WTC11 (cell line): ENCODE results near the gene RAB3IL1.

Source experiments
- CREM ChIP-seq: sonication (generic); formaldehyde crosslinking; IDR thresholded peaks from 2 replicates; pipeline ENCODE4 v1.8.1; 2022; ENCODE audit warnings: mild to moderate bottlenecking, missing genetic modification reagents, moderate library complexity
- ETV6 ChIP-seq: sonication (generic); formaldehyde crosslinking; IDR thresholded peaks from 2 replicates; pipeline ENCODE4 v1.8.1; 2022; ENCODE audit warnings: mild to moderate bottlenecking, missing genetic modification reagents
- NFYB ChIP-seq: sonication (generic); formaldehyde crosslinking; conservative IDR thresholded peaks from 2 replicates; pipeline ENCODE4 v1.8.0; 2022; ENCODE audit warnings: low read depth, missing genetic modification reagents
- ZNF138 ChIP-seq: sonication (generic); formaldehyde crosslinking; conservative IDR thresholded peaks from 2 replicates; pipeline ENCODE4 v1.8.1; 2022; ENCODE audit warnings: mild to moderate bottlenecking, moderate library complexity, missing genetic modification reagents
- TF ChIP-seq, protein P1 (sequence below): fragments of 200-600 bp; IDR thresholded peaks from 2 replicates; pipeline ENCODE4 v1.8.0; 2022; ENCODE audit warnings: antibody characterized with exemption
- TF ChIP-seq, protein P2 (sequence below): sonication (generic); formaldehyde crosslinking; conservative IDR thresholded peaks from 2 replicates; pipeline ENCODE4 v1.8.1; 2023; ENCODE audit warnings: mild to moderate bottlenecking, low read depth, missing genetic modification reagents, moderate library complexity
- TF ChIP-seq, protein P3 (sequence below): fragments of 250-450 bp; sonication (Bioruptor Pico); IDR thresholded peaks from 2 replicates; pipeline ENCODE4 v1.9.0; 2021; ENCODE audit warnings: moderate library complexity, mild to moderate bottlenecking, inconsistent platforms, borderline replicate concordance
- TF ChIP-seq, protein P4 (sequence below): sonication (generic); formaldehyde crosslinking; IDR thresholded peaks from 2 replicates; pipeline ENCODE4 v1.8.1; 2022; ENCODE audit warnings: mild to moderate bottlenecking, missing genetic modification reagents, moderate library complexity, borderline replicate concordance

DNA sequence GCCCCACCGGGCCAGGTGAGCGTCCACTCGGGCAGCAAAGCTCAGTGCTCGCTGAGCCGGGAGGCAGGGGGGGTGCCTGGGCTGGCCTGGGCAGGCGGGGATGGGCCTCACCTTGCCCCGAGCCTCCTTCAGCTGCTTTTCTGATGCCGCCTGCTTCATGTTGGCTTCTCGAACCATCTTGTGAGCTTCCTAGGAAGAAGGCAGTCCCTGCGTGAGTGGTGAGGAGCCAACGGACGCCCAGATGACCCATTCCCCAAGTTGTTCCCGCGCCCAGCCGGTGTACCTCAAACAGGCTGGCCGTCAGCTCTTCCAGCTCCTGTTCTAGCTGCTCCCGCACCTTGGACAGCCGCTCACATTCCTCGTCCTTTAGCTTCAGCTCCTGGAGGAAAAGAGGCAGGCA, 10.1 kb downstream of the RAB3IL1 start:
- TF ChIP-seq, protein P1, sequence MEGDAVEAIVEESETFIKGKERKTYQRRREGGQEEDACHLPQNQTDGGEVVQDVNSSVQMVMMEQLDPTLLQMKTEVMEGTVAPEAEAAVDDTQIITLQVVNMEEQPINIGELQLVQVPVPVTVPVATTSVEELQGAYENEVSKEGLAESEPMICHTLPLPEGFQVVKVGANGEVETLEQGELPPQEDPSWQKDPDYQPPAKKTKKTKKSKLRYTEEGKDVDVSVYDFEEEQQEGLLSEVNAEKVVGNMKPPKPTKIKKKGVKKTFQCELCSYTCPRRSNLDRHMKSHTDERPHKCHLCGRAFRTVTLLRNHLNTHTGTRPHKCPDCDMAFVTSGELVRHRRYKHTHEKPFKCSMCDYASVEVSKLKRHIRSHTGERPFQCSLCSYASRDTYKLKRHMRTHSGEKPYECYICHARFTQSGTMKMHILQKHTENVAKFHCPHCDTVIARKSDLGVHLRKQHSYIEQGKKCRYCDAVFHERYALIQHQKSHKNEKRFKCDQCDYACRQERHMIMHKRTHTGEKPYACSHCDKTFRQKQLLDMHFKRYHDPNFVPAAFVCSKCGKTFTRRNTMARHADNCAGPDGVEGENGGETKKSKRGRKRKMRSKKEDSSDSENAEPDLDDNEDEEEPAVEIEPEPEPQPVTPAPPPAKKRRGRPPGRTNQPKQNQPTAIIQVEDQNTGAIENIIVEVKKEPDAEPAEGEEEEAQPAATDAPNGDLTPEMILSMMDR = no peak
- TF ChIP-seq CREM (CRISPR knock-in tag) (no peak), ZNF138 (CRISPR knock-in tag) (no peak), NFYB (CRISPR knock-in tag) (no peak), ETV6 (CRISPR knock-in tag) (no peak)
- TF ChIP-seq, protein P2, sequence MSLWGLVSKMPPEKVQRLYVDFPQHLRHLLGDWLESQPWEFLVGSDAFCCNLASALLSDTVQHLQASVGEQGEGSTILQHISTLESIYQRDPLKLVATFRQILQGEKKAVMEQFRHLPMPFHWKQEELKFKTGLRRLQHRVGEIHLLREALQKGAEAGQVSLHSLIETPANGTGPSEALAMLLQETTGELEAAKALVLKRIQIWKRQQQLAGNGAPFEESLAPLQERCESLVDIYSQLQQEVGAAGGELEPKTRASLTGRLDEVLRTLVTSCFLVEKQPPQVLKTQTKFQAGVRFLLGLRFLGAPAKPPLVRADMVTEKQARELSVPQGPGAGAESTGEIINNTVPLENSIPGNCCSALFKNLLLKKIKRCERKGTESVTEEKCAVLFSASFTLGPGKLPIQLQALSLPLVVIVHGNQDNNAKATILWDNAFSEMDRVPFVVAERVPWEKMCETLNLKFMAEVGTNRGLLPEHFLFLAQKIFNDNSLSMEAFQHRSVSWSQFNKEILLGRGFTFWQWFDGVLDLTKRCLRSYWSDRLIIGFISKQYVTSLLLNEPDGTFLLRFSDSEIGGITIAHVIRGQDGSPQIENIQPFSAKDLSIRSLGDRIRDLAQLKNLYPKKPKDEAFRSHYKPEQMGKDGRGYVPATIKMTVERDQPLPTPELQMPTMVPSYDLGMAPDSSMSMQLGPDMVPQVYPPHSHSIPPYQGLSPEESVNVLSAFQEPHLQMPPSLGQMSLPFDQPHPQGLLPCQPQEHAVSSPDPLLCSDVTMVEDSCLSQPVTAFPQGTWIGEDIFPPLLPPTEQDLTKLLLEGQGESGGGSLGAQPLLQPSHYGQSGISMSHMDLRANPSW (CRISPR knock-in tag) = no peak
- TF ChIP-seq, protein P3, sequence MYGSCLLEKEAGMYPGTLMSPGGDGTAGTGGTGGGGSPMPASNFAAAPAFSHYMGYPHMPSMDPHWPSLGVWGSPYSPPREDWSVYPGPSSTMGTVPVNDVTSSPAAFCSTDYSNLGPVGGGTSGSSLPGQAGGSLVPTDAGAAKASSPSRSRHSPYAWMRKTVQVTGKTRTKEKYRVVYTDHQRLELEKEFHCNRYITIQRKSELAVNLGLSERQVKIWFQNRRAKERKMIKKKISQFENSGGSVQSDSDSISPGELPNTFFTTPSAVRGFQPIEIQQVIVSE (CRISPR knock-in tag) = no peak
- TF ChIP-seq, protein P4, sequence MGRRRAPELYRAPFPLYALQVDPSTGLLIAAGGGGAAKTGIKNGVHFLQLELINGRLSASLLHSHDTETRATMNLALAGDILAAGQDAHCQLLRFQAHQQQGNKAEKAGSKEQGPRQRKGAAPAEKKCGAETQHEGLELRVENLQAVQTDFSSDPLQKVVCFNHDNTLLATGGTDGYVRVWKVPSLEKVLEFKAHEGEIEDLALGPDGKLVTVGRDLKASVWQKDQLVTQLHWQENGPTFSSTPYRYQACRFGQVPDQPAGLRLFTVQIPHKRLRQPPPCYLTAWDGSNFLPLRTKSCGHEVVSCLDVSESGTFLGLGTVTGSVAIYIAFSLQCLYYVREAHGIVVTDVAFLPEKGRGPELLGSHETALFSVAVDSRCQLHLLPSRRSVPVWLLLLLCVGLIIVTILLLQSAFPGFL (CRISPR knock-in tag) = no peak
